GM19099 (cell line): ENCODE results near the gene GRHL1.

Source experiments
- POLR2A ChIP-seq: IDR thresholded peaks from 3 replicates; pipeline ENCODE4 v1.6.1; 2011; ENCODE audit warnings: low read depth; ENCODE audit not compliant: insufficient read length; ENCODE audit errors: extremely low read depth

Gene GRHL1

DNA sequence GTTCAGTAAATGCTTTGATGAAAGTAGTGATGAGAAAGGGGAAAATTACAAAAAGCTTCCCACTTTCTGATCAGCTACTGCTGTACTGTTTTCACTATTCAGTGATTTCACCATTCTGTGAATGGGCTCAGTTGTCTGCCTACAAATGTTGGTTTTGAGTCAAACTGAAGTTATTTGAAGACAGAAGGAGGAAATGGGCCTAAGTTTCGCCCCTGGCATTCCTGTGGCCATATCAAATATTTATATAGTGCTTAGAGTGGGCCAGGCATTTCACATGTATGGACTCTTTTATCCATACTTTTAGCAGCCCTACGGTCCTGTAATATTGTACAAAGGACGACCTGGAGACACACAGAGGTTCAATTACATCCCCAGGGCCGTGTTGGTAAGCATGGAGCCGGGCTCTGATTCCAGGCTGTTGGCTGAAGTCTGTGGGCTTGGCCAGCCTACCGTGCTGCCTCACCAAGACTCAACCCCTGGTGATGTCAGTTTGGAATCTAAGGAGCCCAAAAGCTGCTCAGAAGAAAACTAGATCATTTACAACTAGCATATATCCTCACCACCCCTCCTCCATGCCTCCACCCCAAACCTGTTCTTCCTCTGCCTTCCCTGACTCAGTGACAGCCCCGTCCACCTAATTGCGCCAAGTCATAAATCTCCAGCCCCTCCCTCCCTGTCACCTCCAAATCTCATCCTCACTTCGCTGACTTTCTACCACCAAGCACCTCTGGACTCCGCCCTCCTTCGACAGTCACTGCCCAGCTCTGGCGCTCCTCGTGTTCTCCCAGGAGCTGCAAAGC, 10.1 kb upstream of the GRHL1 start:
- no peak for TF ChIP-seq POLR2A

- no peak for TF ChIP-seq POLR2A
Observed at GRCh38 chr2:9941996-9942390, 9.5 kb upstream of the GRHL1 start.

- no peak for TF ChIP-seq POLR2A
Observed at GRCh38 chr2:9944330-9944758, 7.1 kb upstream of the GRHL1 start.

GRCh38 chr2:9945596-9945995, 5.9 kb upstream of the GRHL1 start:
- TF ChIP-seq POLR2A = no peak

DNA sequence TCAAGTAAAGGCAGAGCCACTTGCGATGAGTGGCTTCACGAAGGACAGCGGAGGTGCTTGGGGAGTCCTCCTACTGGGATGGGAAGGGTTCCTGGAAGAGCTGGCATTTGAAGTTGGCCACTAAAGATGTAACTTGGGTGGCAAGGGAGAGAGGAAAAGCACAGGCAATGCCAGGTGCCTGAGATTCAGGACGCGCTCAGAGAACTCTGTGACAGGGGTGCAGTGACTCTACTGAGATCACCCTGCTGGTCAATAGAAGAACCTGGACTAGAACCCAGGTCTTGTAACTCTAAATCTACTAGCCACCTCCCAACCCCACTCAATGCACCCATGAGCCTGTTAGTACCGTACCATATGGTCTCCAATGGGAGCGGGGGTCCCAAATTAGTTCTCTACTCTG, 5.4 kb upstream of the GRHL1 start:
- TF ChIP-seq POLR2A = no peak

DNA sequence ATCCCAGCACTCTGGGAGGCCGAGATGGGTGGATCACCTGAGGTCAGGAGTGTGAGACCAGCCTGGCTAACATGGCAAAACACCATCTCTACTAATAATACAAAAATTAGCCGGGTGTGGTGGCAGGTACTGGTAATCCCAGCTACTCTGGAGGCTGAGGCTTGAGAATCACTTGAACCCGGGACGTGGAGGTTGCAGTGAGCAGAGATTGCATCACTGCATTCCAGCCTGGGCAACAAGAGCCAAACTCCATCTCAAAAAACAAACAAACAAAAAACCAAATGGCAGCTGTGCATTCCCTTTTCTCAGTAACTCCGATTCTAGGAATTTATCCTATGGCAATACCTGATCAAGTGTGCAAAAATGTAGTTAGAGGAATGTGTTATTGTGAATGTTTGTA, 4.7 kb upstream of the GRHL1 start:
- no peak for TF ChIP-seq POLR2A

DNA sequence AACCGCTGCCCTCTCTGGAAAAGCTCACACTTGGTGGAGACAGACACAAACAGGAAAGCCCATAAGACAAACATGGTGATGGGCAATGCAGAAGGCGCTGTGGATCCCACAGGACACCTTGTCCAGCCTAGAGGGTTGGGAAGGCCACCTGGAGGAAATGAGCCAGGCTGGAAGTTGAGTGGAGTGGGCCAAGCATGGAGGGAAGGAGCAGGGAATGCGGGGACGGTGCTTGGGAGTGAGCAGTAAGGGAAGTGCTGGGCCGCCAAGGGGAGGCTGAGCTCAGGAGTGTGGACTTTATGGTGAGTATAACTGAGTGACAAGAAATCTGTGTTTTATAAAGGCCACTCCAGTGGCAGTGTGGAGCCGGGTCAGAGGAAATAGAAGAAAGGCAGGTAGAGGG, 2.8 kb upstream of the GRHL1 start:
- no peak for TF ChIP-seq POLR2A

DNA sequence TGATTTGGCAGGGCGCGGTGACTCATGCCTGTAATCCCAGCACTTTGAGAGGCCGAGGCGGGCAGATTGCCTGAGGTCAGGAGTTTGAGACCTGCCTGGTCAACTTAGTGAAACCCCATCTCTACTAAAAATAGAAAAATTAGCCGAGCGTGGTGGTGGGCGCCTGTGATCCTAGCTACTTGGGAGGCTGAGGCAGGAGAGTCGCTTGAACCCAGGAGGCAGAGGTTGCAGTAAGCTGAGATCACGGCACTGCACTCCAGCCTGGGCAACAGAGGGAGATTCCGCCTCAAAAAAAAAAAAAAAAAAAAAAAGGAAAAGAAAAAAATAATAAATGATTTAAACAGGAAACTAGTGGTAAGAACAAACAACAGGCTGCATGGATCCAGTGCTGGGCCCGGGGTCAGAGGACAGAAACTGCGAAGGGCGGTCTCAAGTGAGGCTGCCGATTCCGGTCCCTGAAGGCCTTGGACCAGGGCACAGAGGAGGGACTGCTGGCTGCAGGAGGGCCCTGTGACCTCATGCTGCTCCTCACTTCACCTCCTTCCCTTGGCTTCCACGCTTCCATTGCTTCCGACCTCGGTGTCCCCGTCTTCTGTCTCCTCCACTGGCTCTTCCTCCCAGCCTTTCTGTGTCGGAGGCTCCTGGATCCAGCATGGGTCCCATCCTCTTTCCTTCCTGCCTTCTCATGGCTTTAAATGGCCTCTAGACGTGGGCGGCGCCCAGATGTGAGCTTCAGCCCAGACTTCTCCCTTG, 2.1 kb upstream of the GRHL1 start:
- no peak for TF ChIP-seq POLR2A

- TF ChIP-seq POLR2A = no peak
Observed at GRCh38 chr2:9949992-9950520, 1.4 kb upstream of the GRHL1 start.

GRCh38 chr2:9950521-9951271, 797 bp upstream of the GRHL1 start:
- no peak for TF ChIP-seq POLR2A

DNA sequence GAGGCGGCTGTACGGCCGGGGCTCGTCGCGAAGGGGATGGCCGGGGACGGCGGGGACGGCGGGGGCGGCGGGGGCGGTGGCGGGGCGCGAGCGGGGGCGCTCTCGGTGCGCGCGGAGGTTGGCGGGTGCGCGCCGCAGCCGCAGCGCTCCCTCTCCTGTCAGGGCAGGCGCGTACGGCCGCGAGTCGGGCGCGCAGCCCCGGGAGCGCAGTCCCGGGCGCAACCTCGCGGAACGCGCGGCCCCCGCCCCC, 296 bp upstream of the GRHL1 start:
- TF ChIP-seq POLR2A = no peak

GRCh38 chr2:9952286-9952737, 819 bp downstream of the GRHL1 start:
- no peak for TF ChIP-seq POLR2A

DNA sequence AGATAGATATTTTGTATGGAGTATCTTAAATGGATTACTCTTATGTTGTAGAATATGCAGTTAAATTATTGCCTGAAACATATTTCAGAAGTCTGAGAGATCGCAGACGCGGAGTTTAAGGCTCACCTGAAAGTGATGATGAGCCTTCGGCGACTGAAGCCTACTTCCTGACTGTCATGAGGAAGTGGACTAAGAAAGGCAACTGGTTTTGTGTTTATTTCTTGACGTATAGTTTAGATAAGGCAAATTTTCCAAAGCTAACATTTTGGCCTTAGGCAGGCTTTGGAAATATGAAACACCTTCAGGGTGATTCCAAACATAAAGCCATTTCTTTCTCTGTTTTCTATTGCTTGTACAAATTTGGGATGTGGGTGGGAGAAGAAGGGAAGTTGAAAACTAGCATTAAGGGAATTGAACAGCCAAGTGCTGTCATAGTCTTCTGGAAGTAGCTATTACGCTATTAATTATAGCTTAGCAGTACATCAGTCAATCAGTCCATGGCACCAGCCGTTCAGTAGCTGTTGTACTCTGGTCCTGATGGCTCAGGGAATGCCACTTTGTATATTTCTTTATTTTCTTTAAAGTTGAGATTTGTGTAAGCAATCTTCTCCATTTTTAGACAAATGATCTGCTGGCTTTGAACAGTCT, 1.5 kb downstream of the GRHL1 start:
- TF ChIP-seq POLR2A = no peak

- no peak for TF ChIP-seq POLR2A
Observed at GRCh38 chr2:9954136-9954535, 2.6 kb downstream of the GRHL1 start.

DNA sequence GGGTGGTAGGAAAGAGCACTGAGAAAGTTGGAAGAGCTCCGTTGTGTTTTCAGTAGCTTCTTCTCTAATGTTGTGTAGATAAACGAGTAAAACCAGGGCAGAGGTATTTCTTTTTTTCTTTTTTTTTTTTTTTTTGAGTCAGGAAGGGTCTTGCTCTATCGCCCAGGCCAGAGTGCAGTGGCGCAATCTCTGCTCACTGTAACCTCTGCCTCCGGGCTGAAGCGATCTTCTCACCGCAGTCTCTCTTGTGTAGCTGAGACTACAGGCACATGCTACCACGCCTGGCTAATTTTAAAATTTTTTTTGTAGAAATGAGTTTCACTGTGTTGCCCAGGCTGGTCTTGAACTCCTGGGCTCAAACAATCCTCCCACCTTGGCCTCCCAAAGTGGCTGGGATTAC, 6.6 kb downstream of the GRHL1 start:
- no peak for TF ChIP-seq POLR2A
